Measurements from ENCODE around the gene TCF19.

The TCF19 gene

GRCh38 chr6:31205638-31206037, 47.2 kb downstream of the TCF19 start:
- no peak for DNase-seq (ENCODE audit: low read depth in 2 of 2)

GRCh38 chr6:31208506-31208905, 50.1 kb downstream of the TCF19 start:
- no peak for DNase-seq (ENCODE audit: low read depth in 2 of 2)

- no peak for DNase-seq (ENCODE audit: low read depth in 2 of 2)
These were observed 50.7 kb downstream of the TCF19 start for GRCh38 chr6:31209137-31209536.

GRCh38 chr6:31210123-31210522, 51.7 kb downstream of the TCF19 start:
- DNase-seq (ENCODE audit: low read depth in 2 of 2) = no peak

GRCh38 chr6:31210741-31211532, 52.5 kb downstream of the TCF19 start:
- DNase-seq (ENCODE audit: low read depth in 2 of 2) = no peak
